NCI-H82 treated with DMSO at 0.1 percent for 48 hours (cell line): ENCODE results near the gene ZNRF1.
A peak's percentile ranks its signal among the peaks of the same experiment; 100 is the strongest.

Experiments
- DNase-seq: peaks from one replicate; lab custom pipeline; 2025; ENCODE audit not compliant: unreplicated experiment; lab: John Stamatoyannopoulos, UW

Gene ZNRF1

DNA sequence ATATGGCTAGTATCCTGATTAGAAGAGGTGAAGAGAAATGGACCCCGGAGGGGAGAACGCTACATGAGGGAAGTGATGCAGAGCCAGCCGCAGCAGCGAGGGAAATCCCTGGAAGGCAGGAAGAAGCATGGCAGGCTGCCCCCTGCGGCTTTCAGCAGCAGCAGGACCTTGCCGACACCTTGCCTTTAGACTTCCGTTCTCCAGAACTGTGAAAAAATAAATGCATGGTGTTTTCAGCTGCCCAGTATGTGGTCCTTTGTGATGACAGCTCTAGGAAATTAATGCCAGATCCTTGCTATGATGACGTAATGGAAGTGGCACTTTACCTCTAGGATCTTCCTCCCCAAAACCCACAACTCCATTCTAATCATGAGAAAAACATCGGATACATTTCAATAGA, 139.8 kb downstream of the ZNRF1 start:
- DNase-seq = no peak

DNA sequence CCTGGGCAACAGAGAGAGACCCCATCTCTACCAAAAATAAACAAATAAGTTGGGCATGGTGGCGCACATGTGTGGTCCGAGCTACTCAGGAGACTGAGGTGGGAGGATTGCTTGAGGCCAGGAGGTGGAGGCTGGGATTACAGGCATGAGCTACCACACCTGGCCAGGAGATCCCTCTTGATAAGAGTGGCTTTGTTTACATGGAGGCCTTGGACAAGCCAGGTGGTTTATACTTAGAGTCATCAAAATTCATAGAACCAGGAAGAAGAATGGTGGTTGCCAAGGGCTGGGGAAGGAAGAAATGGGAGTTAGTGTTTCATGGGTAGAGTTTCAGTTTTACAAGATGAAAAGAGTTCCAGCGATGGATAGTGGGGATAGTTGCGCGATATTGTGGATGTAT, 140.7 kb downstream of the ZNRF1 start:
- DNase-seq = no peak

- DNase-seq = no peak
These were observed 145.1 kb downstream of the ZNRF1 start for GRCh38 chr16:75143941-75144340.

- no peak for DNase-seq
These were observed 149.1 kb downstream of the ZNRF1 start for GRCh38 chr16:75147968-75148310.

- peak; percentile 86 for DNase-seq
These were observed 149.7 kb downstream of the ZNRF1 start, which contains the start of gene ZFP1 for GRCh38 chr16:75148311-75149195. Gene ZFP1, plus strand, starts transcription at chr16:75148524. Its CDS starts 4,428 bp downstream, at chr16:75152952.

DNA sequence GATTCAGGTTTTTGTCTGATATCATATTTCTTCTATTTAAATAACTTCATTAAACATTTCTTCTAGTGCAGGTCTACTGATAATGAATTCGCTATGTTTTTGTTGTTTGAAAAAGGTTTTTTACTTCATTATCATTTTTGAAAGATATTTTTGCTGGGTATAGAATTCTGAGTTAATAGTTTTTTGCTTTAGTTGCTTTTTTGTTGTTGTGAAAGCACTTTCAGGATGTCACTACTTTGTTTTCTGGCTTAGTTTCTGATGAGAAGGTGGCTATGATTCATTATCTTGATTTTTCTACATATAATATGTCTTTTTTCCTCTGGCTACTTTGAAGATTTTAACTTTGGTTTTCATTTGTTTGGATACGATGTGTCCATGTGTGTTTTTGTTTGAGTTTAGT, 153.0 kb downstream of the ZNRF1 start:
- DNase-seq = no peak

DNA sequence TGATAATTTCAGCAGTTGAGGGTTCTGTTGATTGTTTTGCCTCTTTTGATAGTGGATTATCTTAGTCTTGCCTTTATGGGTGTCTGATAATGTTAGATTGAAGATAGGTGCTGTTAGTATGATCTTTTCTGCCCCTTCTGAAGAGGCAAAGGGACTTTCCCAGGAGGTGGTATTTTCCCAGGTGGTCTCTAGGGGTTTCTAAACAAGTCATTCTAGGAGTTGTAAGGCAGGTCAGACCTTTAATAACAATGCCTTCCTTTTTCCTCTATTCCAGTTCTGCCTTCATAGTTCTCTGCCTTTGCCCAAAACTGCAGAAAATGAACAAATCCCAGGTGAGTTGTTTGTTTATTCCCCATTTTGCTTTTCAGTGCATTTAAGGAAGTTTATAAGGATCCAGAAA, 153.8 kb downstream of the ZNRF1 start:
- no peak for DNase-seq

- no peak for DNase-seq
These were observed 161.6 kb downstream of the ZNRF1 start for GRCh38 chr16:75160386-75160785.
